GM21576 (cell line): ENCODE results near the gene NUP50.

Experiments
- ATAC-seq: cut with Tn5 transposase; IDR thresholded peaks from one replicate; pipeline ENCODE4 v1.9.1; 2021; ENCODE audit warnings: mild to moderate bottlenecking, moderate library complexity; ENCODE audit not compliant: unreplicated experiment

Gene NUP50

GRCh38 chr22:45192701-45193187 is 29.0 kb downstream of the NUP50 start:
- no peak for ATAC-seq

- ATAC-seq = no peak
Measured at GRCh38 chr22:45194686-45195085, 31.0 kb downstream of the NUP50 start.

- ATAC-seq = no peak
Measured at GRCh38 chr22:45195616-45196015, 31.9 kb downstream of the NUP50 start.

- no peak for ATAC-seq
Measured at GRCh38 chr22:45196308-45196707, 32.6 kb downstream of the NUP50 start.

- no peak for ATAC-seq
Measured at GRCh38 chr22:45196926-45197605, 33.3 kb downstream of the NUP50 start.

GRCh38 chr22:45197606-45198462 is 34.1 kb downstream of the NUP50 start:
- no peak for ATAC-seq

GRCh38 chr22:45198463-45198795 is 34.7 kb downstream of the NUP50 start:
- ATAC-seq = no peak

GRCh38 chr22:45199723-45200122 is 36.0 kb downstream of the NUP50 start:
- no peak for ATAC-seq

GRCh38 chr22:45200230-45200629 is 36.5 kb downstream of the NUP50 start:
- no peak for ATAC-seq

GRCh38 chr22:45200860-45201511 is 37.3 kb downstream of the NUP50 start:
- ATAC-seq = no peak

GRCh38 chr22:45201678-45202332 is 38.1 kb downstream of the NUP50 start:
- ATAC-seq = no peak

GRCh38 chr22:45202333-45203149 is 38.8 kb downstream of the NUP50 start:
- no peak for ATAC-seq

- no peak for ATAC-seq
Measured at GRCh38 chr22:45203150-45203951, 39.6 kb downstream of the NUP50 start.

- ATAC-seq = no peak
Measured at GRCh38 chr22:45204241-45204640, 40.5 kb downstream of the NUP50 start.

- no peak for ATAC-seq
Measured at GRCh38 chr22:45204819-45205218, 41.1 kb downstream of the NUP50 start.

GRCh38 chr22:45205276-45205925 is 41.7 kb downstream of the NUP50 start:
- ATAC-seq = no peak

- ATAC-seq = no peak
Measured at GRCh38 chr22:45206233-45206632, 42.5 kb downstream of the NUP50 start.

GRCh38 chr22:45207533-45207932 is 43.8 kb downstream of the NUP50 start:
- ATAC-seq = no peak
